HCT116 (cell line): ENCODE data around the gene LINGO3.

Experiments used
- EGR1 ChIP-seq: IDR thresholded peaks from 2 replicates; pipeline ENCODE4 v1.6.1; 2012; ENCODE audit warnings: low read depth
- EZH2phosphoT487 ChIP-seq: fragments of 200-600 bp; IDR thresholded peaks from 2 replicates; pipeline ENCODE4 v1.6.1; 2018; ENCODE audit warnings: antibody characterized with exemption, borderline replicate concordance
- POLR2A ChIP-seq: IDR thresholded peaks from 2 replicates; pipeline ENCODE4 v1.7.0; 2011; ENCODE audit warnings: borderline replicate concordance; ENCODE audit not compliant: insufficient read depth, insufficient read length; ENCODE audit errors: extremely low read depth
- TF ChIP-seq, protein P1 (sequence below), 3 experiments: fragments of 200-600 bp in 1 of 3; sonication (generic) in 1 of 3; IDR thresholded peaks in 2 of 3; conservative IDR thresholded peaks in 1 of 3; 2 replicates each; pipeline ENCODE4 v1.5.1; 2012 to 2017; ENCODE audit warnings: low read depth in 2 of 3, low read length in 2 of 3, antibody characterized with exemption in 1 of 3, borderline replicate concordance in 1 of 3, control low read depth in 1 of 3, mild to moderate bottlenecking in 1 of 3, mixed read lengths in 1 of 3, mixed run types in 1 of 3, moderate library complexity in 1 of 3; ENCODE audit not compliant: insufficient read depth in 1 of 3

DNA sequence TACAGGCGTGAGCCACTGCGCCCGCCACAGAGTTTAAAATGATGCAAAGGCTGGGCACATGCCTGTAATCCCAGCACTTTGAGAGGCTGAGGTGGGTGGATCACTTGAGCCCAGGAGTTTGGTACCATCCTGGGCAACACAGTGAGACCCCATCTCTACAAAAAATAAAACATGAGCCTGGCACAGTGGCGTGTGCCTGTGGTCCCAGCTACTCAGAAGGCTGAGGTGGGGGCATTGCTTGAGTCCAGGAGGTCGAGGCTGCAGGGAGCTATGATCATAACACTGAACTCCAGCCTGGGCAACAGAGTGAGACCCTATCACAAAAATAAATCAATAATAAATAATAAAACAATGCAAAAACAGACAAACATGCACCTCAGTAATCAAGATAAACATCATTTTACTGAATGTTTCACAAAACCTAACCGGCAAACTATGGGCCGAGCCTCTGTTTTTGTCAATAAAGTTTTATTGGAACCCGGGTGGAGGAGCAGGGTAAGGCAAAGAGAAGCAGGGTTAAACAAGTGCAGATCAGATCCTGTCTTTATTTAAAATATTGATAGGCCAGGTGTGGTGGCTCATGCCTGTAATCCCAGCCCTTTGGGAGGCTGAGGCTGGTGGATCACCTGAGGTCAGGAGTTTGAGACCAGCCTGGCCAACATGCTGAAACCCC lies 24.0 kb downstream of the LINGO3 start:
- TF ChIP-seq EGR1 (no peak), POLR2A (no peak), EZH2phosphoT487 (no peak)
- TF ChIP-seq, protein P1, sequence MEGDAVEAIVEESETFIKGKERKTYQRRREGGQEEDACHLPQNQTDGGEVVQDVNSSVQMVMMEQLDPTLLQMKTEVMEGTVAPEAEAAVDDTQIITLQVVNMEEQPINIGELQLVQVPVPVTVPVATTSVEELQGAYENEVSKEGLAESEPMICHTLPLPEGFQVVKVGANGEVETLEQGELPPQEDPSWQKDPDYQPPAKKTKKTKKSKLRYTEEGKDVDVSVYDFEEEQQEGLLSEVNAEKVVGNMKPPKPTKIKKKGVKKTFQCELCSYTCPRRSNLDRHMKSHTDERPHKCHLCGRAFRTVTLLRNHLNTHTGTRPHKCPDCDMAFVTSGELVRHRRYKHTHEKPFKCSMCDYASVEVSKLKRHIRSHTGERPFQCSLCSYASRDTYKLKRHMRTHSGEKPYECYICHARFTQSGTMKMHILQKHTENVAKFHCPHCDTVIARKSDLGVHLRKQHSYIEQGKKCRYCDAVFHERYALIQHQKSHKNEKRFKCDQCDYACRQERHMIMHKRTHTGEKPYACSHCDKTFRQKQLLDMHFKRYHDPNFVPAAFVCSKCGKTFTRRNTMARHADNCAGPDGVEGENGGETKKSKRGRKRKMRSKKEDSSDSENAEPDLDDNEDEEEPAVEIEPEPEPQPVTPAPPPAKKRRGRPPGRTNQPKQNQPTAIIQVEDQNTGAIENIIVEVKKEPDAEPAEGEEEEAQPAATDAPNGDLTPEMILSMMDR (IDR thresholded peaks at IDR 0.05 in 2 of 3, conservative IDR thresholded peaks at IDR 0.05 in 1 of 3; ENCODE audit: borderline replicate concordance in 1 of 3, insufficient read depth in 1 of 3, low read depth in 2 of 3, low read length in 2 of 3) = no peak
